Adrenal gland (tissue), 12 donors: ENCODE measurements around the gene TRIM47. TPM values are rescaled to one million over a fixed set of nuclear protein-coding genes. Genes with fewer than 3 reads are reported as not detected.

Experiments used
- DNase-seq, 7 donors: peaks; one replicate each; pipeline ENCODE4 v3.0.0-alpha.2; 2019 to 2020
- H3K27ac ChIP-seq, 5 donors: fragments of 200-600 bp; sonication (generic) in 4 of 5; 1 replicate in 3 of 5; 2 replicates in 2 of 5; pipeline versions ENCODE4 v1.5.1 to v1.8.0; 2016 to 2020; ENCODE audit warnings: mild to moderate bottlenecking in 1 of 5
- H3K27me3 ChIP-seq: fragments of 200-600 bp; 2 replicates; pipeline ENCODE4 v1.8.0; 2021
- H3K36me3 ChIP-seq, 2 donors: fragments of 200-600 bp; replicated peaks in 1 of 2; 1 replicate in 1 of 2; 2 replicates in 1 of 2; pipeline versions ENCODE4 v1.5.1 to v1.8.0; 2018 to 2022
- H3K4me1 ChIP-seq, 2 donors: fragments of 200-600 bp; replicated peaks in 1 of 2; 1 replicate in 1 of 2; 2 replicates in 1 of 2; pipeline versions ENCODE4 v1.5.1 to v1.8.0; 2018 to 2021
- H3K4me3 ChIP-seq, 4 donors: fragments of 200-600 bp; sonication (generic) in 3 of 4; one replicate each; pipeline ENCODE4 v1.5.1; 2016 to 2018
- H3K9me3 ChIP-seq, 3 donors: fragments of 200-600 bp; sonication (generic) in 1 of 3; replicated peaks in 1 of 3; 1 replicate in 2 of 3; 2 replicates in 1 of 3; pipeline versions ENCODE4 v1.5.1 to v1.8.0; 2016 to 2021
- POLR2A ChIP-seq, 2 donors: fragments of 450-650 bp; IDR thresholded peaks; one replicate each; pipeline ENCODE4 v1.6.1; 2017; ENCODE audit warnings: antibody characterized with exemption in 2 of 2, mild to moderate bottlenecking in 2 of 2, moderate library complexity in 1 of 2
- WGBS, 4 donors: extraction: QIAGEN DNeasy Blood & Tissue Kit in 2 of 4; methylation state at CpG; one replicate each; pipeline versions ENCODE4 v1.1.5 to v1.1.7; 2013 to 2017; 5-methylcytosine and 5-hydroxymethylcytosine counted together
- intact Hi-C, 2 donors: fragments of 100-400 bp; cut with DNase I; formaldehyde crosslinking; loops; one replicate each; pipeline versions ENCODE4 v1.14.1 to v1.15.0; 2022 to 2023
- polyA plus RNA-seq, 3 donors: library from polyadenylated mRNA; stranded (reverse); fragments of 200-250 nt in 2 of 3; fragments of 350-450 nt in 1 of 3; fragmentation: Illumina TruSeq in 1 of 3; extraction: RNeasy Lipid Tissue Mini Kit (QIAGEN cat#74804) in 1 of 3; gene quantifications; one replicate each; pipeline ENCODE4 v1.2.3, GENCODE V29; 2013 to 2014
- total RNA-seq, 9 donors: library from RNA; depleted of rRNA in 4 of 9; stranded (reverse); fragments of >200 nt in 4 of 9; fragments of 120-200 nt in 1 of 9; fragmentation: NEBNext Ultra II Directional in 1 of 9; extraction: Animal tissue kit (Norgen Biotek cat#: 25700) in 1 of 9; gene quantifications; one replicate each; pipeline versions ENCODE4 v1.1.0 to v1.2.4, GENCODE V29; 2013 to 2023
- TF ChIP-seq, protein P1 (sequence below), 6 experiments: fragments of 450-650 bp in 4 of 6; fragments of 200-600 bp in 2 of 6; sonication (generic) in 1 of 6; IDR thresholded peaks; 1 replicate in 5 of 6; 2 replicates in 1 of 6; pipeline versions ENCODE4 v1.5.1 to v1.8.0; 2016 to 2021; ENCODE audit warnings: antibody characterized with exemption in 6 of 6, mild to moderate bottlenecking in 2 of 6, moderate library complexity in 1 of 6
- donor health status: healthy with polysubstance abuse.
- donor health status: Bipolar disorder and iron deficiency.
- donor health status: DM: yes; HTN: yes; CAD: no.
- donor health status: DM: no; HTN: no; CAD: no.
- donor health status: DM: no; HTN: no; CAD: no.
- donor health status: DM: yes; HTN: yes; CAD: no.

TRIM47 gene
- total and polyA plus RNA-seq, 12 donors = 2.8 to 66.1 (median 24.5) TPM

DNA sequence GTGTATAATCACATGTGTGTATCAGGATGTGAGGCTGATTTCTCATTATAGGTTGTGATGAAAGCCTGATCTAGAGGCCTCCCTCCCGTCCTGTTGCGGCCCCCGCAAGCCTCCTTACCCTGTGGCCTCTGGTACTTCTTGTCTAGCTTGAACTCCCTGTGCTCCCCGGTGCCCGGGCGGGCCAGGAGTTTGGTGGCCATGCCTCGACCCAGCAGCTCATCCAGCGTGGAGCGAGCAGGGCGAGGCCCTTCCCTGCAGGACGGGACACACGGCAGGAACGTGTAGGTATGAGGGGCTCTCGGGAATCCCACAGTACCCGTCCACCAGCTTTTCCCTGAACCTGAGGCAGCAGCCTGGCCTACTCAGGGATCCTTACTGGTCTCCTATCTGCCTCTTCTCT, 47.5 kb upstream of the TRIM47 start:
- 96 to 99% (median 98%) methylated on average over 9 to 15 of the region's 15 CpGs for WGBS, 4 donors
- no peak for DNase-seq
- H3K36me3 ChIP-seq = no peaks in the 10 kb centered on the region

DNA sequence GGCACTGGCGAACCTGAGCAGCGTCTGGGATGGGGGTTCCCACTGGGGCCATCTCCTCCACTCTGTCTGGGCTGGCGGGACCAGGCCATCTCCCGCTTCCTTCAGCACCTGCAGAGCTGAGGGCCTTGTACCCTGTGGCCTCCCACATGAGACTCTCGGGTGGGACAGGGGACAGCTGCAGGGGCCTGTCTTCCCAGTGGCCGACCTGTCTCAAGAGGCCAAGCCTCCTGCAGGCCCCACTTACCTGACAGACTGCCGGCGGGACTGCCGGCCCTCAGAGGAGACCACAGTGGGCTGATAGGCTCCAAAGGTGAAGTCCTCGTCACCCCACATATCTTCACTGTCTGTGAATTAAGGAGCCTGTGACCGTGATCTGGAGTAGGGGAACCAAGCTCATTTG, 46.7 kb upstream of the TRIM47 start:
- no peaks in the 10 kb centered on the region for H3K36me3 ChIP-seq
- H3K9me3 ChIP-seq = no peaks in the 10 kb centered on the region
- no peaks in the 10 kb centered on the region for H3K4me1 ChIP-seq
- no peak overlapping the region for H3K4me3 ChIP-seq
- DNase-seq = no peak
- TF ChIP-seq, protein P1, sequence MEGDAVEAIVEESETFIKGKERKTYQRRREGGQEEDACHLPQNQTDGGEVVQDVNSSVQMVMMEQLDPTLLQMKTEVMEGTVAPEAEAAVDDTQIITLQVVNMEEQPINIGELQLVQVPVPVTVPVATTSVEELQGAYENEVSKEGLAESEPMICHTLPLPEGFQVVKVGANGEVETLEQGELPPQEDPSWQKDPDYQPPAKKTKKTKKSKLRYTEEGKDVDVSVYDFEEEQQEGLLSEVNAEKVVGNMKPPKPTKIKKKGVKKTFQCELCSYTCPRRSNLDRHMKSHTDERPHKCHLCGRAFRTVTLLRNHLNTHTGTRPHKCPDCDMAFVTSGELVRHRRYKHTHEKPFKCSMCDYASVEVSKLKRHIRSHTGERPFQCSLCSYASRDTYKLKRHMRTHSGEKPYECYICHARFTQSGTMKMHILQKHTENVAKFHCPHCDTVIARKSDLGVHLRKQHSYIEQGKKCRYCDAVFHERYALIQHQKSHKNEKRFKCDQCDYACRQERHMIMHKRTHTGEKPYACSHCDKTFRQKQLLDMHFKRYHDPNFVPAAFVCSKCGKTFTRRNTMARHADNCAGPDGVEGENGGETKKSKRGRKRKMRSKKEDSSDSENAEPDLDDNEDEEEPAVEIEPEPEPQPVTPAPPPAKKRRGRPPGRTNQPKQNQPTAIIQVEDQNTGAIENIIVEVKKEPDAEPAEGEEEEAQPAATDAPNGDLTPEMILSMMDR (IDR thresholded peaks at IDR 0.05) = no peak
- TF ChIP-seq POLR2A (IDR thresholded peaks at IDR 0.05) = no peak
- intact Hi-C loops = no loop called here
- WGBS, 4 donors = 96 to 100% (median 98%) methylated on average over 5 to 11 of the region's 11 CpGs
- no peaks in the 10 kb centered on the region for H3K27me3 ChIP-seq
- H3K27ac ChIP-seq = no peak overlapping the region

More for the DNA sequence above, 47.5 kb upstream of the TRIM47 start:
- H3K4me1 ChIP-seq = no peaks in the 10 kb centered on the region
- no peaks in the 10 kb centered on the region for H3K9me3 ChIP-seq
- intact Hi-C loops = no loop called here
- H3K27ac ChIP-seq = no peak overlapping the region
- H3K4me3 ChIP-seq = no peak overlapping the region
- TF ChIP-seq, protein P1 (IDR thresholded peaks at IDR 0.05) = no peak
- TF ChIP-seq POLR2A (IDR thresholded peaks at IDR 0.05) = no peak
- H3K27me3 ChIP-seq = no peaks in the 10 kb centered on the region

DNA sequence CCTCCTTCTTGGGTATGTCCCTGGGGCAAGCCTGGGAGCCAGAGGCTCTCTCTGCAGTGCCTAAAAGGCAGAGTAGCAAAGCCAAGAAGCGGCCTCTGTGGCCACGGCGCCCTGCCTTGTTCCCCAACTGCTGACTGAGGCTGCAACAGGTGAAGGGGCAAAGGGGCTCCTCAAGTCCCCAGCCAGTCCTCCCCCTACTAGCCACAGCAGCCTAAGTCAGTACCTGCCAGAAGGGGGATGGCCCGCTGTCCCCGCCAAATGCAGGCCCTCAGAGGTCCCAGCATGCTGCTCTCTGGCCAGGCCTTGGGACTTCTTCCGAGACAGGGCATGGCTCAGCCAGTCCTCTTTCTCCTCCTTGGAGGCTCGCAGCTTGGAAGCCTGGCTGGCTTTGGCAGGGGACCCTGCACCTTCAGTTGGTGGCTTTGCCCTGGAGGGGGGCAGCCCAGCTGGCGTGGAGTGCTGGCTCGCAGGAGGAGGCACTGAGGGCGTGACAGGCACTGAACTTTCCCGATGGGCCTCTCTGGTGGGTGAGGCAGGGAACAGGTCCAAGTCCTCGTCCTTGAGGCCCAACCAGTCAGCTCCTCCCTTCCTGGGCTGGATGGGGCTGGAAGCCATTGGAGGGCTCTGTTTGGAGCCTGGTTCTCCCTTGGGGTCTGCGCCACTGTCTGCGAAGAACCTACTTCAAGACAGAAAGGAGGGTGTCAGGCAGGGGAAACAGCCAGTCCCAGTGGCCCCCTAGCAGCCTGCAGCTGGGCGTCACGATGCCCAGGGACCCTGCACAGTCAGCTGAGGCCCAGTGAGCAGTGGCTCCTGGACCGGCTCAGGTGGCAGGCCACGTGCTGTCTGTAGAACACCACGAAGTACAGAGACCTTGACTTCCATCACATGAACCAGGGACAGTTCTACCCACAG, 44.8 kb upstream of the TRIM47 start:
- H3K4me3 ChIP-seq = no peak overlapping the region
- H3K4me1 ChIP-seq = no peaks in the 10 kb centered on the region
- no peaks in the 10 kb centered on the region for H3K9me3 ChIP-seq
- no peak for DNase-seq
- H3K36me3 ChIP-seq = no peaks in the 10 kb centered on the region
- intact Hi-C loops = no loop called here
- WGBS, 4 donors = 76 to 86% (median 81%) methylated on average over 11 to 19 of the region's 19 CpGs
- TF ChIP-seq, protein P1 (IDR thresholded peaks at IDR 0.05) = no peak
- TF ChIP-seq POLR2A (IDR thresholded peaks at IDR 0.05) = no peak
- H3K27ac ChIP-seq = no peak overlapping the region
- H3K27me3 ChIP-seq = no peaks in the 10 kb centered on the region

DNA sequence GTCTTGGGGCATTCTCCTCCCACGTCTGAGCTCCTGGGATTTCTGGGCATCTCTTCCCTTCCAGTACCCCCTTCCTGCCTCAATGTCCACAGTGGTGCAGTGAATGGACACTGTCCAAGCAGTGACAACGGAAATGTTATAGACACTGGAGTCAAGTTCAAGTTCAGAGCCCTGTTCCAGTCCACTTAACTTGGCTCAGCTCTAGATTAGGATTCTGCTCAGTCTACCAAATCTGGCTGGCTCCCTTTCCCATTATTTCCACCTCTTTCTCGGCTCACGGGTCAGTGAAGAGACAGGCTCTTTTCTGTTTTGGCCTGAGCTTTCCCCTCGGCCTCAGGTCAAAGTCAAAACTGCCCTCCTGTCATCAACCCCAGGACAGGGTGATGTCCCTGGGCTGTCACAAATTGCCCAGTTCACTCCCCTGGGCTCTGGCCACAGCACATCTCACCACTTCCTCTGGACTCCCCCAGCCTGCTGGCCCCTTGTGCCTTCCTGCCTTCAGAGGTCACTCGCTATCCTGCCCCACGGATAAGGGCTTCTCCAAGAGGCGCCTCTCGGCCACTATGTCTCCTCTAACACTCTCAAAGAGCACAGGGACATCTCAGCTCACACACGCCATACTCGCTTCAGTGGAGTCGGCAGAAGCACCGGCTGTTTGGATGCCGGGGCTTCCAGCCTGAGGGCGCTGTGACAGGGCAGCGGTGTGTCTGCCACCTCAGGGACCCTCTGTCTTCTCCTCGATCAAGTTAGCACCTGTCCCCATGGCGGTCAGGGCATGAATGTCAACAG, 44.0 kb upstream of the TRIM47 start:
- H3K27me3 ChIP-seq = no peaks in the 10 kb centered on the region
- no peak overlapping the region for H3K27ac ChIP-seq
- H3K4me3 ChIP-seq = no peak overlapping the region
- no peaks in the 10 kb centered on the region for H3K9me3 ChIP-seq
- H3K4me1 ChIP-seq = no peaks in the 10 kb centered on the region
- no peaks in the 10 kb centered on the region for H3K36me3 ChIP-seq
- DNase-seq = no peak
- 86 to 93% (median 90%) methylated on average over 9 to 18 of the region's 18 CpGs for WGBS, 4 donors
- TF ChIP-seq, protein P1 (IDR thresholded peaks at IDR 0.05) = no peak
- no peak for TF ChIP-seq POLR2A (IDR thresholded peaks at IDR 0.05)
- intact Hi-C loops = no loop called here
